Fibroblast of lung (primary cell): ENCODE results near the gene SRRM2.

Experiments used
- EZH2 ChIP-seq: IDR thresholded peaks from 2 replicates; pipeline ENCODE4 v1.5.1; 2012; ENCODE audit warnings: low read length, control low read depth, mild to moderate bottlenecking; ENCODE audit errors: missing control alignments
- TF ChIP-seq, protein P1 (sequence below), 2 donors: IDR thresholded peaks in 1 of 2; conservative IDR thresholded peaks in 1 of 2; 1 replicate in 1 of 2; 2 replicates in 1 of 2; pipeline ENCODE4 v1.5.1; 2011 to 2012; ENCODE audit warnings: low read length in 2 of 2, control low read depth in 1 of 2, inconsistent platforms in 1 of 2, low read depth in 1 of 2, mild to moderate bottlenecking in 1 of 2

DNA sequence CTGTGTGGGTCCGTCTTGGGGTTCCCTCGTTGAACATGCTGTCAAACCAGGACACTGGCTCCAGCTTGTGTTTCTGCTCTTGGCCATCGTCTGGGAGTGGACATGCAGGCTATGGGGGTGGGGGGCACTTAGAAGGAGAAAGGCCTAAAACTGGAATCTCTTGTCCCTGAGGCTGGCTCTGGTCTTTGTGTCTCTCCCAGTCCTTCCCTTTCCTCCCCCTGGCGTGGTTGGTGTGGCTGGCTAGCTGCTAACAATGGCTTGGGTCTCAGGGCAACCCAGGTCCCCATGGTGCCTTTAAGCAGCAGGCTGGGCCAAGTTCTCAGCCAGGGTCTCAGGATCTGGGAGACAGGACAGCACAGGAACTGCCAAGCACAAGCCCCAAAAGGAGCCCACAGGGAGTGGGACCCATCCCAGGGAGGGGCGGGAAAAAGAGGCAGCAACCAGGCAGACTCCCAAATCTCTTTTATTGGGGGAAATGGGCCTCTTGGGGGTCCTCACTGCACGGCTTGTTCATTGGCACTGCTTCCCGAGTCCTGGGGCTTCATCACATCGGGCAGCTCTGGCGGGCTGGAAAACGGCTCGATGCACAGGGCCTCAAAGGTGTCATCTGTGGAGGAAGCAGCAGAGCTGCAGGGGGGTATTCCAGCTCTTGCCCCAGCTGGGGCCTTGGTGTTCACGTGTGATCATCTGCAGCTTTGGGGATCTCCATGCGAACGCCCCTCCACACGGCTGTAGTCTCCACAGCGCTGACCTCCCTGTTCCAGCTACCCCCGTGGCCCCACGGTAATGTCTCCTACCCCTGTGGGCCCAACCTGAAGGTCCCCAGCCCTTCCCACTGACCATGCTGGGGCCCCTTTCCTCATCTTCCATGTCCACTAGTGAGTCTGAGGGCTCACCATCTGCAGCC, 19.3 kb downstream of the SRRM2 start:
- TF ChIP-seq, protein P1, sequence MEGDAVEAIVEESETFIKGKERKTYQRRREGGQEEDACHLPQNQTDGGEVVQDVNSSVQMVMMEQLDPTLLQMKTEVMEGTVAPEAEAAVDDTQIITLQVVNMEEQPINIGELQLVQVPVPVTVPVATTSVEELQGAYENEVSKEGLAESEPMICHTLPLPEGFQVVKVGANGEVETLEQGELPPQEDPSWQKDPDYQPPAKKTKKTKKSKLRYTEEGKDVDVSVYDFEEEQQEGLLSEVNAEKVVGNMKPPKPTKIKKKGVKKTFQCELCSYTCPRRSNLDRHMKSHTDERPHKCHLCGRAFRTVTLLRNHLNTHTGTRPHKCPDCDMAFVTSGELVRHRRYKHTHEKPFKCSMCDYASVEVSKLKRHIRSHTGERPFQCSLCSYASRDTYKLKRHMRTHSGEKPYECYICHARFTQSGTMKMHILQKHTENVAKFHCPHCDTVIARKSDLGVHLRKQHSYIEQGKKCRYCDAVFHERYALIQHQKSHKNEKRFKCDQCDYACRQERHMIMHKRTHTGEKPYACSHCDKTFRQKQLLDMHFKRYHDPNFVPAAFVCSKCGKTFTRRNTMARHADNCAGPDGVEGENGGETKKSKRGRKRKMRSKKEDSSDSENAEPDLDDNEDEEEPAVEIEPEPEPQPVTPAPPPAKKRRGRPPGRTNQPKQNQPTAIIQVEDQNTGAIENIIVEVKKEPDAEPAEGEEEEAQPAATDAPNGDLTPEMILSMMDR (conservative IDR thresholded peaks at IDR 0.05 in 1 of 2, IDR thresholded peaks at IDR 0.05 in 1 of 2; ENCODE audit: low read depth in 1 of 2, low read length in 2 of 2) = no peak
- TF ChIP-seq EZH2 = no peak
